Islet precursor cell (in vitro differentiated cells): Measurements from ENCODE around the gene TMEM121.
"Not testable (repeated sequence)": the region's sequence is repeated elsewhere in the genome, so short reads cannot be mapped to it uniquely, and the experiment has no call there.

ENCODE experiments used
- DNase-seq: peaks from one replicate; pipeline ENCODE4 v3.0.0-alpha.2; 2018

TMEM121 gene

DNA sequence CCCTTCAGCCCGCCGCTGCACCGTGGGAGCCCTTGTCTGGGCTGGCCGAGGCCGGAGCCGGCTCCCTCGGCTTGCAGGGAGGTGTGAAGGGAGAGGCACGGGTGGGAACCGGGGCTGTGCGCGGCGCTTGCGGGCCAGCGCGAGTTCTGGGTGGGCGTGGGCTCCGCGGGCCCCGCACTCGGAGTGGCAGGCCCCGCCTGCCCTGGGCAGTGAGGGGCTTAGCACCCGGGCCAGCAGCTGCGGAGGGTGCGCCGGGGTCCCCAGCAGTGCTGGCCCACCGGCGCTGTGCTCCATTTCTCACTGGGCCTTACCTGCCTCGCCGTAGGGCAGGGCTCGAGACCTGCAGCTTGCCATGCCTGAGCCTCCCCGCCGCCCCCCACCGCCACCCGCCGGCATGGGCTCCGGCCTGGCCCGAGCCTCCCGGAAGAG, 21.4 kb downstream of the TMEM121 start:
- DNase-seq: no peak

DNA sequence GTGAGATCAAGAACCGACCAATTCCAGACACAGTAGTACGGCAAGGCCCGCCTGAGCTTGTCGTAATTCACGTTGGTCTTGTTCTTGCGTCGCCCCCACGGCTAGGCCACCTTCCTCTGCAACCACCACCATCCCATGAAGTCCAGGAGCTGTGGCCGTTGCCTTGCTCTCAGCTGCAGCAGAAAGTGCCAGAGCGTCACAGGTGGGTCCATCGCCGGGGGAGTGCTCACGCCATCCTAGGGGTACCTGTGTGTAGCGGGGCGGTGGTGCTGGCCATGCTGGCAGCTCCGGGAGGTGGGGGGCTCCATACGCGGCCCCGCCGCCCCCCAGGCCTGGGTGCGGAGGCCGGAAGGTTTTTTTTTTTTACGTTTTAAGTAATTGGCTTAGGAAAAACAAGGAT, 23.1 kb downstream of the TMEM121 start:
- no peak for DNase-seq

DNA sequence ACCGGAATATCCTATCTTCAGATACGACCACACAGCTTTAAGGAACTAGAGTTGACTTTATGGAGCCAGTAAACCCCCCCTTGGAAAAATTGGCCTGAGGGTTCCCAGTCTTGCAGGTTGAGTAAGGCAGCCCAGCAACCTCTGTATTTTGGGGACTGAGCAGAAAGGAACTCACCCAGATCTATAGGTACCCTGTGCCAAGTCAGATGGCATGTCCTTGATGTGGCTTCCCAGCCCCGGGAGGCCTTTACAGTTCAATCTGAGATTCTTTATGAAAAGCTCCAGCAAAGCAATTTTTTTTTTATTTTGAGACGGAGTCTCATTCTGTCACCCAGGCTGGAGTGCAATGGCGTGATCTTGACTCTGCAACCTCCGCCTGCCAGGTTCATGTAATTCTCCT, 27.6 kb downstream of the TMEM121 start:
- DNase-seq: no peak

DNA sequence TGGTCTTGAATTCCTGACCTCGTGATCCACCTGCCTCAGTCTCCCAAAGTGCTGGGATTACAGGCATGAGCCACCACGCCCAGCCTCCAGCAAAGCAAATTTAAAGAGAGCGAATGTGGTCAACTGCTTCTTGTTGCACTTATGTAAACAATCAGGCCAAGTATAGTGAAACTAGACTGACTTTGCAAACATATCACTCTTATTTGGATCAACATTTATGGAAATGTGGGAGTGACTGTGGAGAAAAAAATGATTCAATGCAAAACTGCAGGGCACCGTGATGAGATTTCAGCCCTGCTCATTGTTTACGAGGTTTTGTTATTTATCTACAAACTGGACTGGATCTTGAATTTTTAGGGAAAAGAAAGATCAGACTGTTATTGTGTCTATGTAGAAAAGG, 28.1 kb downstream of the TMEM121 start:
- DNase-seq: no peak

DNA sequence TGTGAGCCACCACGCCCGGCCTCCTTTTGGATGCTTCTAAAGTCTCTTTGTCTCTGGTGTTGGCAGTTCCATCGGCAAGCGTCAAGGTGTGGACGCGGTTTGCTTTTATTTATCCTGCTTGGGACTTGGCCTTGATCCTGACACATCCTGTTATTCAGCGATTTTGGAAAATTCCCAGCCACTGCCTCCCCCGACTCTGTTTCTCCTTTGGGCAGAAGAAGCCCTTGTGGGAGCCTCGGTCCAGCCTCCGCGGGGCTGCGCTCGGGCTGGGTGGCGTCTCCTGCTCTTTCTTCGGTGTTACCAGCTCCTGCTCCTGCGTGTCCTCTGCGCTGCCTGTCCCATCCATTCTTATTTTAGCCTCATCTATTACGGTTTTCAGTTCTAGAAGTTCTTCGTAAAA, 31.3 kb downstream of the TMEM121 start:
- not testable (repeated sequence) for DNase-seq

DNA sequence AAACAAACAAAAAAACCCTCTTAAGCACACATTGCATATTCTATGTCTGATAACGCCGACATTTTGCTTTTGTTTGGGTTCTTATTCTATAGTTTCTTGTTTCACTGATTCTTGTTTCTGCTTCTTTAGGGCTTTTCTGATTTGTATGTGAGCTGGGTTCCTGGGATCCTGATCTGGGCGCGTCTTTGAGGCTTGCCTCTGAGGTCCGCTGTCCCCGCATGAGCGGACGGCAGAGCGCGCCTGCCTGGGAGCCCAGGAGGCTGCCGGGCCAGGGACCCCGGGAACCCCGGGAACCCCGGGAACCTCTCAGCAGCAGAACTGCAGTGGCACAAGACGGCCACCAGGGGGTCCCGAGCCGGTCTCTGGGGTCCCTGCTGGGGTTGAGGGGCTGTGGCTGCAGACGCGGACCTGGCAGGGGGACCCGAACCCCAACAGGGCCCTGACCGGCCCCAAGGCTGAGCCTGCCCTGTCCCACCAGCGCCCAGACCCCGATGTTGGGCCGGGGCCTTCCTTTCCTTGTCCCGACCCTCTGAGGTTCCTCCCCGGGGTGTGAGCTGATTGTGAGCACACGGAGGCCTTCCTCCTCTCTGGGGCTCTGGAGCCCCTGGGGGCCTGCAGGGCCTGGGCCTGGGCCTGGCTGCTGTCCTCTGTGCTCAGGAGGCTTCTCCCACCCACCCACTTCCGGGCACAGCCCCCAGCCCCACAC, 32.2 kb downstream of the TMEM121 start:
- DNase-seq: not testable (repeated sequence)

DNA sequence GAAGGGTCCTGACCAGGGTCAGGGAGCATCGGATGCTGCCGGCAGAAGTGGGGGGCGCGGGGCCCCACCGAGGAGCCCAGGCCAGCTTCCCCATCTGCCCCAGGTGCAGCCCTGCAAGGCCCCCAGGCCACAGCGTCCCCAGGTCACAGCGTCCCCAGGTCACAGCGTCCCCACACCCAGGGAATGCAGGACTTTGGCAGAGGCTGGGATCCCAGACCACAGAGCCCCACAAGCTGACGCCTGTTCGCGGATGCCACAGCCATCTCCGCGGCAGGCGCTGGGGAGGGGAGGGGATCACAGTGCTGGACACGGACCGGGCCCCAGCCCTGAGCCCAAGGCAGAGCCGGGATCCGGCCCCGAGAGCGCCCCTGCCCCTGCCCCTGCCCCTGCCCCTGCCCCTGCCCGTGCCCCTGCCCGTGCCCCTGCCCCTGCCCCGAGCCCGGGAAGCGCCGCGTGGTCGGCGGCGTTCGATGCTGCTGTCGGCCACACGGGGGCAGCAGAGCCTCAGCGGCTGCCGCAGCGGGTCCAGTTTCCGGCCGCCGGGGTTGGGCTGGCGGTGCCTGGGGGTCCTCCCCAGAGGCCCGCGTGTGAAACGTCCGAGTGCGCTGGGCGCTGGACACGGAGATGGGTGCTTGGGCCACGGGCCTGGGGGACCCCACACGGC, 33.1 kb downstream of the TMEM121 start:
- DNase-seq: not testable (repeated sequence)

DNA sequence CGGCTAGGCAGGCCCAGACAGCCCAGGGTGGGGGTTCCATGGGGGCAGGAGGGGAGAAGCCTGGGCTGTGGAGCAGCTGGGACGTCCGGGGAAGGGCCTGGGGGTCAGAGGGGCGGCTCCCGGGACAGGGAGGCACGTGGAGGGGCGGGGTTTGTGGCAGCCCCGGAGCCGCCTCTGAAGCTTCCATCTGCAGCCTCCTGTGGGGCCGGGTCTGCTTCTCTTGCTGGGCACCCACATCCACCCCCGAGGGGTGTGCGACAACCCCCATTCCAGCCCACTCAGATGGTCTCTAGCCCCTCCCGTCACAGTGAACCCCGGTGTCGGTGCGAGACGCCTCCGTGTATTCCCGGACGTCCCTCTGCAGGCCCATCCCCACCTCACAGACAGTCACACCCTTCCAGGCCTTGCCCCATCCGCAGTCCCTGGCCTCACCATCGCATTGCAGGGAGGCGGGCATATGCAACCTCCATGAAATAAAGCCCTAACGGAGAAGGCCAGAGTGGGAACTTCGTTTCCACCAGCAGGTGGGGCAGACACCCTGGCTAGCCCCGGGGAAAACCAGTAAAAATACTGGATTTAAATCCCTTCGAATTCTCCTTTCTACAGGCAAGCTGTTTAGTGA, 33.8 kb downstream of the TMEM121 start:
- not testable (repeated sequence) for DNase-seq

DNA sequence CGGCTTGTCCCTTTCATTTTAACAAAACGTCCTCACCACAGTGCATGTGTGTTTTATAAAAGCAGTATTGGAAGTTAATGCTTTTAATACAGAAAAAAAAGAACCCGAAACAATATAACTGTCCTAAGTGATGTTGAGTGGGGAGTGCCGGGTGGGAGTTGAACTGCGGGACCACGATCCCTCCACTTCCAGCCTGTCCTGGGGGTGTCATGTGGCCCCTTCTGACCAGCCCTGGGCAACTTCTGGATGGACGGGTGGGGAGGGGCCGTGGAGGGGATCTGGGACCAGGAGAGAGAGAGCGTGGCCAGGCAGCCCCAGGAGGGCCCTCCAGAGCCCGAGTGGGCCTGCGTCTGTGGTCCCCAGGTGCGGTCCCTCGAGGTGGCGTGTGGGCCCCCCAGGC, 35.0 kb downstream of the TMEM121 start:
- DNase-seq: peak; percentile 8

DNA sequence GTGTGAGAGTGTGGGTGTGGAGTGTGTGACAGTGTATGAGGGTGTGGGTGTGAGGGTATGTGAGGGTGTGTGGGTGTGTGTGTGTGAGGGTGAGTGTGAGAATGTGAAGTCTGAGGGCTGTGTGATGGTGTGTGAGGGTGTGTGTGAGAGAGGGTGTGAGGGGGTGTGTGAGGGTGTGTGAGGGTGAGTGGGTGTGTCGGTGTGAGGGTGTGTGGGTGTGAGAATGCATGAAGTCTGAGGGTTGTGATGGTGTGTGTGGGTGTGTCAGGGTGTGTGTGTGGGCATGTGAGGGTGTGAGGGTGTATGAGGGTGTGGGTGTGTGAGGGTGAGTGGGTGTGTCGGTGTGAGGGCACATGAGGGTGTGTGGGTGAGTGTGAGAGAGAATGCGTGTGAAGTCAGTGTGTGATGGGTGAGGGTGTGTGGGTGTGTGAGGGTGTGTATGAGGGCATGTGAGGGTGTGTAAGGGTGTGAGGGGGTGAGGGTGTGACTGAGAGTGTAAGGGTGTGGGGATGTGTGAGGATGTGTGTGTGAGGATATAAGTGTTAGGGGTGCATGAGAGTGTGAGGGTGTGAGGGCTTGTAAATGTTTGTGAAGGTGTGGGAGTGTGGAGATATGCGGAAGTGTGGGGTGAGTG, 36.4 kb downstream of the TMEM121 start:
- DNase-seq: peak; percentile 22

DNA sequence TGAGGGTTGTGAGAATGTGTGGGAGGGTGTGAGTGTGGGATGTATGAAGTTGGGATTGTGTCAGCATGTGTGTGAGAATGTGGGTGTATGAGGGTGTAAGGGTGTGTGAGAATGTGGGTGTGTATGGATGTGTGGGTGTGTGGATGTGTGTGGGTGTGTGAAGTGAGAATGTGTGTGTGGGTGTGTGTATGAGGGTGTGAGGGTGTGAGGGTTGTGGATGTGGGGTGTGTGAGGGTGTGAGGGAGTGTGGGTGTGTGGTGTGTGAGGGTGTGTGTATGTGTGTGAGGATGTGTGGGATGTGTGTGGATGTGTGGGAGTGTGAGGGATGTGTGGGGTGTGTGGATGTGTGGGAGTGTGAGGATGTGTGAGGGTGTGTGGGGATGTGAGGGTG, 37.0 kb downstream of the TMEM121 start:
- DNase-seq: peak; percentile 14

DNA sequence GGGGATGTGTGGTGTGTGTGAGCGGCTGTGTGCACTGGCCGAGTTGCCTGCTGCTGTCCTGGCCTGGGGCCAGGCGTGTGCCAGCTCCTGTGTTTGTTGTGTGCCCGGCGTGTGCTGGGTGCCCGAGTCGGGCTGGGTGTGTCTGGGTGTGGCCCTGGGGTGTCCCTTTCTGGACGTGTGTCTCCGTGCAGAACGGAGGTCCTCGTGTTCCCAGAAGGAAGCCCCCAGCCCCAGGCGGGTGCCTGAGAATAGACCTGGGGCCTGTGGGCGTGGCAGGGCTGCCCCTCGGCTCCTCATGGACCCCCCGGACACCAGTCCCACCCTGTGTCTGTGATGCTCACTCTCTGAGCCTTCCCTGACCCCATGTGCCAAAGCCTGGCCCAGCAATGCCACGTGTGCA, 38.2 kb downstream of the TMEM121 start:
- DNase-seq: peak; percentile 28

DNA sequence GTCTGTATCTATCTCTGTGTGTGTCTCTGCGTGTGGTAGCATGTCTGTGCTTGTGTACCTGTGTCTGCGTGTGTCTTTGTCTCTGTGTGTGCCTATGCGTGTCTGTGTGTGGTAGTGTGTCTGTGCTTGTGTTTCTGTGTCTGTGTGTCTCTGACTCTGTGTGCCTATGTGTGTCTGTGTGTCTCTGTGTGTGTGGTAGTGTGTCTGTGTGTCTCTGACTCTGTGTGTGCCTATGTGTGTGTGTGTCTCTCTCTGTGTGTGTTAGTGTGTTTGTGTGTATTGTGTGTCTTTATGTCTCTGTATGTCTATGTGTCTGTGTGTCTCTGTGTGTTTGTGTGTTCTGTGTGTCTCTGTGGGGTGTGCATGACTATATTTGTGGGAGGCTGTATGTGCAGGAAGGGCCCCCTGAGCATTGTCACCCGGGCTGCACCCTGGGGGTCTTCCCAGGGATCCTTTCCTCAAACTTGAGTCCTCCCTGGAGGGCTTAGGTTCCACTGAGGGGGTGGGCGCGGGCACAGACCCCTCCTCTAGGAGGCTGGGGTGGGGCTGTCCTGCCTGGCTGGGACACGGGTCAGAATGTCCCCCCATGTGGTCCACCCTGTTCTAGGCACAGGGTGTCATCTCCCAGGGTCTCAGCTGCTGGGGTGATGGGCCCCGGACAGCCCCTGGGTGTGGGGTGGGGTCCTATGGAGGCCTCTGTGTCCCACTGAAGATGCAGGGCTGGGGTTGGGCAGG, 39.0 kb downstream of the TMEM121 start:
- DNase-seq: peak; percentile 19

DNA sequence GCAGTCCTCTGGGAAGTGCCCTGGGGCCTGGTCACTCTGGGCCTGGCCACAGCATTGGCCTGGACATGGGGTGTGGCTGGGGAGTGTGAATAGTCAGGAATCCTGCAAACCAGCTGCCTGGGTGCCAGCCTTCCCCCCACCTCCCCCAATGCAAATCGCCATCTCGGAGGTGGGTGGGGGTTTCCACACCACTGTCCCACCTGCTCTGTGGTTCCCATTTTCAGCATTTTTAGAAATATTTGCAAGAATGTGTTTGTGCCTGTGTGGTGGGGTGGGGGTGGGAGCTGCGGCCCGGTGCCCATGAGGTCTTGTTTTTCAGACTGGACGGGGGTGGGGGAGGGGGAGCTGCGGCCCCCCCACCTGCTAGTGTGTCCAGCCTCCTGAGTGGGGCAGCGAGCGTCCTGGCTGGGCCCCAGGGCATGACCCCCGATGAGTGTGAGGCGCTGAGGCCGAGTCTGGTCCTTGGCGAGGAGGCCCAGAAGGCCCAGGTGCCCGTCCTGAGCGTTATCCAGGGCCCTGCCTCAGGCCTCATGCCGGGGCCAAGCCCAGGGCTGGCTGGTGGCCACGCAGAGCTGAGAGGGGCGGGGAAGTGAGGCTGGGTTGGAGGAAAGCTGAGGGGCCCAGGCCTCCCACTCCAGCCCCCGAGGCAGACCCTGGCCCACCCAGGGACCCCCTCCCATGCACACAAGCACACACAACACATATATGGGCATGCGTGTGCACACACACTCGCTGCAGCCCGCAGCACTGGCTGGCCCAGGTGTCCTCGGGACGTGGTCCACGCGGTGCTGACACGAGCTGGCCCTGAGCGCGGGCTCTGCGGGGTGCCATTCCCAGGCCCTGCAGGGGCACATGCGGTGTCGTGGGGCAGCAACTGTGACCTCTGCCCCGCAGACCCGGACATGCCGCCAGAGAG, 40.1 kb downstream of the TMEM121 start:
- DNase-seq: peak; percentile 19

DNA sequence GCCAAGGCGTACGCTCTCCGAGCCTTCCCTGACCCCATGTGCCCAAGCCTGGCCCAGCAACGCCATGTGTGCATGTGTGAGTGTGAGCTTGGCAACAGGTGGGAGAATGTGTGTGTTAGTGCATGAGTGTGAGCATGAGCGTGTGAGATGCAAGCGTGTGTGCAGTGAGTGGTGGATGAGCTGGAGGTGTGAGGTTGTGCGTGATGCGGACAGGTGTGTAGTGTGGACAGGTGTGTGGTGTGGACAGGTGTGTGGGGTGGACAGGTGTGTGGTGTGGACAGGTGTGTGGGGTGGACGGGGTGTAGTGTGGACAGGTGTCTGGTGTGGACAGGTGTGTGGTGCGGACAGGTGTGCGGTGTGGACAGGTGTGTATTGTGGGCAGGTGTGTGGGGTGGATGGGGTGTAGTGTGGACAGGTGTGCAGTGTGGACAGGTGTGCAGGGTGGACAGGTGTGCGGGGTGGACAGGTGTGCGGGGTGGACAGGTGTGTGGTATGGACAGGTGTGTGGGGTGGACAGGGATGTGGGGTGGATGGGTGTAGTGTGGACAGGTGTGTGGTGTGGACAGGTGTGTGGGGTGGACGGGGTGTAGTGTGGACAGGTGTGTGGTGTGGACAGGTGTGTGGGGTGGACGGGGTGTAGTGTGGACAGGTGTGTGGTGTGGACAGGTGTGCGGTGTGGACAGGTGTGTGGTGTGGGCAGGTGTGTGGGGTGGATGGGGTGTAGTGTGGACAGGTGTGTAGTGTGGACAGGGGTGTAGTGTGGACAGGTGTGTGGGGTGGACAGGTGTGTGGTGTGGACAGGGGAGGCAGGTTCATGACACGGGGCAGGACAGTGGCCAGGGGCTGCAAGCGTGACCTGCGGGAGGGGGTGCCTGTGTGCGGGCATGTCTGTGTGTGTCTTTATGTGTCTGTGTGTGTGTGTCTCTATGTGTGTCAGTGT, 41.1 kb downstream of the TMEM121 start:
- peak; percentile 21 for DNase-seq

DNA sequence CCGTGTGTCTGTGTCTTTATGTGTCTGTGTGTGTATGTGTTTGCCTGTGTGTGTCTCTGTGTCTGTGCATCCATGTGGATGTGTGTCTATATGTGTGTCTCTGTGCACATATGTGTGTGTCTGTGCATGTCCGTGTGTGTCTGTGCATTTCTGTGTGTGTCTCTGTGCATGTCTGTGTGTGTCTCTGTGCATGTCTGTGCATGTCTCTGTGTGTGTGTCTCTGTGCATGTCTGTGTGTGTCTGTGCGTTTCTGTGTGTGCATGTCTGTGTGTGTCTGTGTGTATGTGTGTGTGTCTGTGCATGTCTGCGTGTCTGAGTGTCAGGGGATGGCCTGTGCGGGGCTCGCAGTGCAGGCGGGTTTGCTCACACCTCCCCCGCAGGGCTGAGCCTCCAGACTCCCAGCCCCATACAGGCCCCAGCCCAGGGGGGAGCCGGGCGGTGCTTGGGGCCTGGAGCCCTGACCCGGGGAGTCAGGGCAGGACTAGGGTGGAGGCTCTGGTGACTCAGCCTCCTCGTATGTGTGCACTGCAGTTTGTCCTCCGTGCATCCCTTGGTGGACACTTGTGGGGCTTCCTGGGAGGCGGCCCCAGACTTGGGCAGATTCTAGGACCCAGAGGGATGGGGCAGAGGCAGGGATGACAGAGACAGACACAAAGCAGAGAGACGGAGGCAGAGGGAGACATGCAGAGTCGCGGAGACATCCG, 41.9 kb downstream of the TMEM121 start:
- DNase-seq: peak; percentile 12

DNA sequence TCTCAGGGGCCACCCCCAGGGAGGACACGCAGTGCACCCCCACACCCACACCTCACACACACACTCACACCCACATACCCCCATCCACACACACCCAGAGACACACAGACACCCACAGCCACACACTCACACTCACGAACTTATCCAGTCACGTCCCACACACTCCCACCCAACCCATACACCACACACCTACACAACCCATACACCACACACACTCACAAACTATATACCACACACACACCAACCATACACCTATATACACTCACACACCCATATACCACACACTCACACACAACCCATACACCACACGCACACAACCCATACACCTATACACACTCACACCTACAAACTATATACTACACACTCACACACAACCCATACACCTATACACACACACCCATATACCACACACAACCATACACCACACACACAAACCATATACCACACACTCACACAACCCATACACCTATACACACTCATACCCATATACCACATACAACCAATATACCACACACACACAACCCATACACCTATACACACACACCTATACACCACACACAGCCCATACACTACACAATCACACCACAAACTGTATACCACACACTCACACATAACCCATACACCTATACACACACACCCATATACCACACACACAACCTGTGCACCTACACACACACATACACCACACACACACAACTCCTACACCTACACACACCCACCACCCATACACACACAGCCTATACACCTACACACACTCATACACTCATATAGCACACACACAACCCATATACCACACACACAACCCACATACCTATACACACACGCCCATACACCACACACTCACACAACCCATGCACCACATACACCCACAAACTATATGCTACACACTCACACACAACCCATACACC, 42.7 kb downstream of the TMEM121 start:
- peak; percentile 2 for DNase-seq

DNA sequence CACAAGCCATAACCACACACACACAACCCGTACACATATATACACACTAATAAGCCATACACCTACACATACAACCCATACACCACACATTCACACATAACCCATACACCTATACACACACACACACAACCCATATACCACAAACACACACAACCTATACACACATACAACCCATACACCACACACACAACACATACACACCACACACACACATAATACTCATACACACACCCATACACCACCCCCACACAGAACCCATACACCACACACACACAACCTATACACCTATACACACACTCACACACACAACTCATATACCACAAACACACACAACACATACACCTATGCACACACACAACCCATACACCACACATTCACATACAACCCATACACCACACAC, 44.1 kb downstream of the TMEM121 start:
- no peak for DNase-seq
